Gastroesophageal sphincter (tissue), 3 donors: ENCODE measurements around the gene OR4M1.
"Not testable (repeated sequence)": the region's sequence is repeated elsewhere in the genome, so short reads cannot be mapped to it uniquely, and the experiment has no call there.

Experiments
- CTCF ChIP-seq, 4 experiments: fragments of 200-600 bp in 2 of 4; fragments of 450-650 bp in 2 of 4; sonication (generic) in 1 of 4; IDR thresholded peaks; one replicate each; pipeline ENCODE4 v1.5.1; 2017 to 2019; ENCODE audit warnings: antibody characterized with exemption in 4 of 4, mild to moderate bottlenecking in 2 of 4, moderate library complexity in 2 of 4
- EP300 ChIP-seq: sonication (generic); formaldehyde crosslinking; IDR thresholded peaks from one replicate; pipeline ENCODE4 v1.6.1; 2017; ENCODE audit warnings: antibody characterized with exemption, mild to moderate bottlenecking
- POLR2A ChIP-seq, 2 donors: fragments of 450-650 bp; IDR thresholded peaks; one replicate each; pipeline ENCODE4 v1.6.1; 2017; ENCODE audit warnings: antibody characterized with exemption in 2 of 2, mild to moderate bottlenecking in 2 of 2, moderate library complexity in 1 of 2
- POLR2AphosphoS5 ChIP-seq: sonication (generic); formaldehyde crosslinking; IDR thresholded peaks from one replicate; pipeline ENCODE4 v1.6.1; 2017; ENCODE audit warnings: antibody characterized with exemption

GRCh38 chr14:19796520-19797108, 23.3 kb downstream of the OR4M1 start:
- TF ChIP-seq CTCF (IDR thresholded peaks at IDR 0.05); POLR2AphosphoS5; POLR2A (IDR thresholded peaks at IDR 0.05); EP300: not testable (repeated sequence)
